HG03196 (cell line): Measurements from ENCODE around the gene YPEL4.

Experiments
- ATAC-seq: cut with Tn5 transposase; IDR thresholded peaks from one replicate; pipeline ENCODE4 v1.9.1; 2021; ENCODE audit not compliant: unreplicated experiment

The YPEL4 gene

DNA sequence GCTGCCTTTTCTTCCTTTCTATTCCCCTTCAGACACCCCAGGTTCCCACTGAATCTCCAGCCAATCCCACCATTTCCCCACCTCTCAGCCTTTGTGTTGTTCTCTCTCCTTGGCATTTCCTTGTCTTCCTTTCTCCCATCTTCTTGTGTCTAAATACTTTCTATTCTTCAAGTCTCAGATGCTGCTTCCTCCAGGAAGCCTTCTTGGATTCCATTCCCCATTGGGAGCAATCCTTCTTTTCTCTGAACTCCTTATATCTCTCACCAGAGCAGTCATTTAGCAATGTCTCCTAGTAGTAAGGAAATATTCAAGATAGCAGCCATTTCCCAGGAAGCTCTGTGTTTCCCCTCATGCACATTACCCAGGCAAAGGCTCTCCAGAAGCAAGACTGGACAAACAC, 15.4 kb downstream of the YPEL4 start:
- no peak for ATAC-seq

- no peak for ATAC-seq
Measured at GRCh38 chr11:57633394-57634070, 16.2 kb downstream of the YPEL4 start.

GRCh38 chr11:57632116-57632515, 17.6 kb downstream of the YPEL4 start:
- ATAC-seq, result no peak

DNA sequence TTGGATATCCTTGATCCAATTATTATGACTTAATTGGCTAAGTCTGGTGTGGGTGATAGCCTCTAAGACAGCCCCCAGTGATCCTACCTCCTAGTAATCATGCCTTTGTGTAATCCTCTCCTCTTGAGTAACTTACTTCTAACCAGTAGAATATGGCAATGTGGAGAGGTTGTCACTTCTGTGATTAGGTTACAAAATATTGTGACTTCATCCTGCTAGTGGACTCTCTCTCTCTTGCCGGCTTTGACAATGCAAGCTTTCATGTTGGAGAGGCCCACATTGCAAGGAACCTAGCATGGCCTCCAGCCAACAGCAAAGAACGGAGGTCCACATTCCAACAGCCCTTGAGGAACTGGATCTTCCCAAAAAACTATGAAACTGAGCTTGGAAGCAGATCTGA, 19.5 kb downstream of the YPEL4 start:
- no peak for ATAC-seq

- ATAC-seq, result no peak
Measured at GRCh38 chr11:57626895-57627294, 22.8 kb downstream of the YPEL4 start.

GRCh38 chr11:57624864-57625263, 24.8 kb downstream of the YPEL4 start:
- ATAC-seq, result no peak

- no peak for ATAC-seq
Measured at GRCh38 chr11:57622263-57622662, 27.4 kb downstream of the YPEL4 start.

DNA sequence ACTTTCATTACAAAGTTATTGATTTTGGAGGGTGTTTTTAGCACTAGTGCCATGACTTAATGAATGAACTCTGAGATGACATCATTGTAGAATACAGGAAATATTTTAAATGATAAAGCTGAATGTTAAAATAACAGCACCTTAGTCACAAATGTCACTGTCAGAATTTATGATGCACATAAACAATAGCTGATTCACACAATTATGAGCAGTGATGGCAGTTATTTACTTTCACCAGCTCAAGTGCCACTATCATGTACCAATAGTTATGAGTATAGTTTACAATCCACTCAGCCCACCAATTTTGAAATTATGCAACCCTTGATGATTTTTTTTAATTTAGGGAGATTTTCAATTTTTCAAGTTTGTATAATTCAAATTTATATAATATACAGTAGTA, 29.2 kb downstream of the YPEL4 start:
- no peak for ATAC-seq

GRCh38 chr11:57619331-57619730, 30.4 kb downstream of the YPEL4 start:
- ATAC-seq, result no peak

- ATAC-seq, result no peak
Measured at GRCh38 chr11:57618438-57618837, 31.3 kb downstream of the YPEL4 start.

DNA sequence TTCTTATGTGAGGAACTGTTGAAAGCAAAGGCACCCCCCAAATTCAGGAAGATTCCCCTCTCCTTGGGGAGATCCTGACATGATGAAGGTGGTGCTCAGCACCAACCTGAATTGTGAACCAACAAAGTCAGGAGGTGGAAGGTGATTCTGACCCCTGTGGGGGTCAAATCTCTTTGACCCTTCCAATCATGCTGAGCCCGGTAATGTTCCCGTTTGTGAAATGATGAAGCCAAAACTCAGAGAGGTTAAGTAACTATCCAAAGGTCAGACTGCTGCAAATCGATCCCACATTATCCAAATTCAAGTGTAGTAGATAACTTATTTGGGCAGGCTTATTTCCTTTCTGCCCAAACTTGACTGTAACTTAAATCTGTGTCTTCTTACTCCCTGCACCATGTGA, 33.1 kb downstream of the YPEL4 start:
- ATAC-seq, result no peak

GRCh38 chr11:57615308-57615707, 34.4 kb downstream of the YPEL4 start:
- ATAC-seq, result no peak

GRCh38 chr11:57614234-57614772, 35.4 kb downstream of the YPEL4 start:
- ATAC-seq, result no peak

DNA sequence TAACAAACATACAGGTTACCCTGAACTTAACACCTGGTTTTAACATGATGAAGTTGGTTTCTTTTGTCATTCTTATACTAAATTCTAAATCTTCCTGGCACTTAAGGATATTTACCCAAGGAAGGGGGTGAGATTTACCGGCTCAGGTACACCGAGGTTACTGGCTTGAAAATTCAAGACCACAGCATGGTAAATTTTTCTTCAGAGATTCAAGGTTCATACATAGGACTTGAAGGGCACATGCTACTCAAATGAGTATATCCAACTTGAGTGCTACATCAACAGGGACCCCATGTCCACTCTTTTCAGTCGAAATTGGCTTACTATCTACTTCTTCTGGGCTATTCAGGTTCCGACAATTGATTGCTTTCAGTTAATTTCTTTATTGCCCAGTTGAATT, 39.5 kb downstream of the YPEL4 start:
- no peak for ATAC-seq

GRCh38 chr11:57605028-57605420, 44.7 kb downstream of the YPEL4 start:
- no peak for ATAC-seq

GRCh38 chr11:57604296-57605027, 45.2 kb downstream of the YPEL4 start:
- no peak for ATAC-seq

GRCh38 chr11:57601297-57601696, 48.4 kb downstream of the YPEL4 start:
- ATAC-seq, result no peak

- no peak for ATAC-seq
Measured at GRCh38 chr11:57599381-57599780, 50.3 kb downstream of the YPEL4 start.

DNA sequence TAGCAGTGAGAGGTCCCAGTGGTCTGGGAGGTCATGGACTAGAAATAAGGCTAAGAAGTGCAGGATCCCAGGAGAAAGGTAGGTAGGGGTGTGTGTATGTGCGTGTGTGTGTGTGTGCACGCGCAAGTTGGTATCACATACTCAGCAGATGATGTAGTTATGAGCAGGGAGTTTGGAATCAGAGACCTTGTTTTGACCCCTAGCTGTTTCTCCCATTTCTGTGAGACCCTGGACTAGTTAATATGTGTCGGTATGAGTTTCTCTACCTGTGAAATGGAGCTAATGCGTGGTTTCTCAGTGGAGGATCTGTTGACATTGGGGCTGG, 50.9 kb downstream of the YPEL4 start:
- no peak for ATAC-seq

DNA sequence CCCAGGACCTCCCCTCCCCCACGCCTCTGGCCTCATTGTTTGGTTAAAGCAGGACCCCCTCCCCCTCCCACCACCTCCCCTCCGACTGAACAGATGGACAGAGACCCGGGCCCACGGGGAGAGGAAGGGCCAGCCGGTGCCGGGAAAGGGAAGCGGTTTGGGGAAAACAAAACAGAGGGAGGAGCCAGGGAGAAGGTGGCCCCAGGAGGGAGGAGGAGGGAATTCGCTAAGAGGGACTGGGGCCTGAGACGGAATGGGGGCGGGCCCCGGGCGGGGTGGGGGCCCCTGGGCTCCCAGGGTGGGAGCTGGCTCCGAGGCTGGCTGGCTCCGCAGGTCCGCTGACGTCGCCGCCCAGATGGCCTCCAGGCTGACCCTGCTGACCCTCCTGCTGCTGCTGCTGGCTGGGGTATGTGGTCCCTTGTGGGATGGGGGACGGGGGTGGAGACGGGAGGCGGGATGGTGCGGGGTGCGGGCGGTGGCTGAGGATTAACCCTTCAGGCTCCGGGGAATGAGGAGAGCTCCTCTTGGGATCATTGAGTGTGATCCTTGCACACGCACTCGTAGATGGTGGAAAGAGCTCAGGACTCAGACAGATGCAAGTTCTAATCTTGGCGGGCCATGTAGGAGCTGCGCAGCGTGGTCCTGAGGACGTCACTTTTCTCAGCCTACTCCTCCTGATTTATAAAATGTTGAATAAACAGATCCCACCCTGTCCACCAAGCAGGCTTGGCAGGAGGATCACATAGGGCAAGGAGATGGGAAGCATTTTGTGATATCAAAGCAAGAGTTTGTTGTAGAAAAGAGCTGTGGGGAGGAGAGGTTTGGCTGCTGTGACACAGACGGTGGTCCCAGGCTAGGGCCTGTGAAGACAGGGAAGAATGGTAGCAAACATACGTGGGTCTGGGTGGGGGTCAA, 51.5 kb downstream of the YPEL4 start:
- no peak for ATAC-seq

GRCh38 chr11:57597461-57597915, 52.2 kb downstream of the YPEL4 start, which contains the start of gene SERPING1:
Gene SERPING1, plus strand, starts transcription at chr11:57597685. Its CDS starts 586 bp downstream, at chr11:57598271.
- ATAC-seq, result no peak
